HEK293T (cell line): ENCODE results near the gene ZNF717.
A peak's percentile ranks its signal among the peaks of the same experiment; 100 is the strongest.
"Not testable (repeated sequence)": the region's sequence is repeated elsewhere in the genome, so short reads cannot be mapped to it uniquely, and the experiment has no call there.

Source experiments
- CTCF ChIA-PET: fragments of 350-600 bp; formaldehyde crosslinking; extraction: SDS; loops from one replicate; lab custom pipeline; 2021; ENCODE audit warnings: antibody characterized with exemption, inconsistent platforms; lab: Yijun Ruan, JAX
- POLR2A ChIA-PET: fragments of 350-600 bp; formaldehyde crosslinking; extraction: SDS; loops from one replicate; lab custom pipeline; 2020; ENCODE audit warnings: antibody characterized with exemption, inconsistent platforms; lab: Yijun Ruan, JAX
- DNase-seq: peaks from one replicate; pipeline ENCODE4 v3.0.0; 2012; ENCODE audit warnings: mixed read lengths; ENCODE audit errors: extremely low spot score
- ARNT ChIP-seq: fragments of 450-650 bp; IDR thresholded peaks from 2 replicates; pipeline ENCODE4 v1.6.1; 2017; ENCODE audit warnings: mild to moderate bottlenecking
- BHLHE40 ChIP-seq: fragments of 450-650 bp; IDR thresholded peaks from 2 replicates; pipeline ENCODE4 v1.6.1; 2016; ENCODE audit warnings: mild to moderate bottlenecking, moderate library complexity, borderline replicate concordance
- CTBP1 ChIP-seq: fragments of 450-650 bp; IDR thresholded peaks from 2 replicates; pipeline ENCODE4 v1.6.1; 2016; ENCODE audit warnings: borderline replicate concordance
- ELF4 ChIP-seq: fragments of 450-650 bp; IDR thresholded peaks from 2 replicates; pipeline ENCODE4 v1.6.1; 2017; ENCODE audit warnings: antibody characterized with exemption
- FOXA1 ChIP-seq: fragments of 450-650 bp; IDR thresholded peaks from 2 replicates; pipeline ENCODE4 v1.6.1; 2016; ENCODE audit warnings: mild to moderate bottlenecking
- FOXK2 ChIP-seq: fragments of 450-650 bp; IDR thresholded peaks from 2 replicates; pipeline ENCODE4 v1.6.1; 2016; ENCODE audit warnings: mild to moderate bottlenecking
- FOXM1 ChIP-seq: fragments of 450-650 bp; IDR thresholded peaks from 2 replicates; pipeline ENCODE4 v1.6.1; 2017; ENCODE audit warnings: mild to moderate bottlenecking, borderline replicate concordance
- HDGF ChIP-seq: fragments of 450-650 bp; IDR thresholded peaks from 2 replicates; pipeline ENCODE4 v1.6.1; 2017; ENCODE audit warnings: antibody characterized with exemption, borderline replicate concordance
- L3MBTL2 ChIP-seq: fragments of 450-650 bp; conservative IDR thresholded peaks from 2 replicates; pipeline ENCODE4 v1.6.1; 2016; ENCODE audit warnings: mild to moderate bottlenecking
- LEF1 ChIP-seq: fragments of 450-650 bp; IDR thresholded peaks from 2 replicates; pipeline ENCODE4 v1.6.1; 2017; ENCODE audit warnings: mild to moderate bottlenecking, borderline replicate concordance
- NFRKB ChIP-seq: fragments of 450-650 bp; IDR thresholded peaks from 2 replicates; pipeline ENCODE4 v1.6.1; 2016; ENCODE audit warnings: mild to moderate bottlenecking, moderate library complexity
- PKNOX1 ChIP-seq: fragments of 450-650 bp; IDR thresholded peaks from 2 replicates; pipeline ENCODE4 v1.6.1; 2016
- SP1 ChIP-seq: fragments of 450-650 bp; IDR thresholded peaks from 2 replicates; pipeline ENCODE4 v1.6.1; 2017
- SUZ12 ChIP-seq: fragments of 450-650 bp; IDR thresholded peaks from 2 replicates; pipeline ENCODE4 v1.6.1; 2016; ENCODE audit warnings: mild to moderate bottlenecking
- TARDBP ChIP-seq: fragments of 450-650 bp; IDR thresholded peaks from 2 replicates; pipeline ENCODE4 v1.6.1; 2016
- ZNF384 ChIP-seq: fragments of 450-650 bp; IDR thresholded peaks from 2 replicates; pipeline ENCODE4 v1.6.1; 2016

Gene ZNF717

GRCh38 chr3:75785081-75785755 is at the start of gene ZNF717:
Gene ZNF717 (minus strand): TSS chr3:75785549. CDS start chr3:75783362, 2,187 bp downstream.
- CTCF ChIA-PET: not testable (repeated sequence)
- DNase-seq: peak; percentile 53
- POLR2A ChIA-PET: interaction anchor here (0.6 to 1.2 kb wide), 2 partner anchors 17 to 260 kb away, joined by 3 read pairs; no protein-coding TSS in a partner anchor
- peak; percentile 46; the same call in 1 of the 2 replicates for TF ChIP-seq ELF4
- TF ChIP-seq L3MBTL2: peak; percentile 76

GRCh38 chr3:75831076-75831475 is 45.7 kb upstream of the ZNF717 start:
- DNase-seq, CTCF ChIA-PET, POLR2A ChIA-PET: not testable (repeated sequence)

GRCh38 chr3:75818019-75818418 is 32.7 kb upstream of the ZNF717 start:
- CTCF ChIA-PET, DNase-seq, POLR2A ChIA-PET: not testable (repeated sequence)

- POLR2A ChIA-PET, CTCF ChIA-PET, DNase-seq: not testable (repeated sequence)
These were observed 31.2 kb upstream of the ZNF717 start for GRCh38 chr3:75816287-75817180.

GRCh38 chr3:75814797-75815196 is 29.4 kb upstream of the ZNF717 start:
- TF ChIP-seq SUZ12 (no peak), NFRKB (no peak), TARDBP (no peak), L3MBTL2 (no peak), FOXA1 (no peak), ELF4 (no peak), ARNT (no peak), BHLHE40 (no peak), FOXK2 (no peak), ZNF384 (no peak), HDGF (no peak), CTBP1 (no peak), PKNOX1 (no peak), LEF1 (no peak), SP1 (no peak), FOXM1 (no peak)
- no peak for DNase-seq
- POLR2A ChIA-PET: no interaction called here
- CTCF ChIA-PET: no interaction called here

GRCh38 chr3:75782506-75782905 is 2.8 kb downstream of the ZNF717 start:
- ChIA-PET POLR2A (no interaction called here), CTCF (no interaction called here)
- DNase-seq: no peak
- TF ChIP-seq SP1: no peak
- TF ChIP-seq L3MBTL2: no peak
- TF ChIP-seq SUZ12: no peak
- no peak for TF ChIP-seq ELF4
- TF ChIP-seq FOXK2: no peak
- TF ChIP-seq NFRKB: no peak
- TF ChIP-seq LEF1: no peak

- TF ChIP-seq NFRKB: no peak
- TF ChIP-seq ELF4: no peak
- no peak for TF ChIP-seq BHLHE40
- no peak for TF ChIP-seq SP1
- no peak for TF ChIP-seq ZNF384
- no peak for TF ChIP-seq ARNT
- no peak for TF ChIP-seq FOXM1
- CTCF ChIA-PET: no interaction called here
- POLR2A ChIA-PET: no interaction called here
- no peak for DNase-seq
These were observed 4.1 kb downstream of the ZNF717 start for GRCh38 chr3:75781079-75781745.

GRCh38 chr3:75777742-75778141 is 7.6 kb downstream of the ZNF717 start:
- DNase-seq, CTCF ChIA-PET, POLR2A ChIA-PET: not testable (repeated sequence)

- CTCF ChIA-PET, DNase-seq, POLR2A ChIA-PET: not testable (repeated sequence)
These were observed 13.7 kb downstream of the ZNF717 start for GRCh38 chr3:75771631-75772030.
